K562 (cell line): ENCODE data around the gene ZP1.

Experiments used
- CTCF ChIP-seq, 3 experiments: IDR thresholded peaks in 2 of 3; conservative IDR thresholded peaks in 1 of 3; 2 replicates each; pipeline ENCODE4 v1.5.1; 2011 to 2012; ENCODE audit warnings: low read length in 3 of 3, mild to moderate bottlenecking in 3 of 3, control low read depth in 2 of 3, improper control_type of control experiment in 1 of 3, inconsistent platforms in 1 of 3, low read depth in 1 of 3, mixed read lengths in 1 of 3, moderate library complexity in 1 of 3; ENCODE audit not compliant: insufficient read depth in 2 of 3
- ELF4 ChIP-seq: fragments of 450-650 bp; formaldehyde crosslinking; IDR thresholded peaks from 2 replicates; pipeline ENCODE4 v1.4.0; 2022; ENCODE audit warnings: missing genetic modification characterization
- POLR2A ChIP-seq: fragments of 450-650 bp; conservative IDR thresholded peaks from 2 replicates; pipeline ENCODE4 v1.6.1; 2016
- RNF2 ChIP-seq: sonication (generic); IDR thresholded peaks from 2 replicates; pipeline ENCODE4 v1.6.1; 2016
- ZNF133 ChIP-seq: fragments of 250-450 bp; sonication (Bioruptor Pico); IDR thresholded peaks from 2 replicates; pipeline ENCODE4 v1.4.0; 2020; ENCODE audit warnings: mild to moderate bottlenecking

GRCh38 chr11:60908803-60909202, 41.5 kb downstream of the ZP1 start:
- no peak for TF ChIP-seq POLR2A
- no peak for TF ChIP-seq ELF4 (CRISPR knock-in tag)
- TF ChIP-seq CTCF (IDR thresholded peaks at IDR 0.05 in 2 of 3, conservative IDR thresholded peaks at IDR 0.05 in 1 of 3; ENCODE audit: insufficient read depth in 2 of 3, low read depth in 1 of 3, low read length in 3 of 3), result no peak
- no peak for TF ChIP-seq ZNF133
- no peak for TF ChIP-seq RNF2
